HepG2 (cell line): ENCODE results near the gene AURKA. TPM values are rescaled to one million over a fixed set of nuclear protein-coding genes. Genes with fewer than 3 reads are reported as not detected.
A peak's percentile ranks its signal among the peaks of the same experiment; 100 is the strongest.

Source experiments
- DR1 ChIP-seq: sonication (generic); formaldehyde crosslinking; IDR thresholded peaks from 2 replicates; pipeline ENCODE4 v1.8.0; 2021; ENCODE audit warnings: mild to moderate bottlenecking, missing genetic modification reagents, inconsistent platforms
- ERF ChIP-seq: IDR thresholded peaks from 2 replicates; pipeline ENCODE4 v1.6.1; 2018; ENCODE audit warnings: missing biosample characterization, missing genetic modification reagents
- GPN1 ChIP-seq: sonication (generic); formaldehyde crosslinking; IDR thresholded peaks from 2 replicates; pipeline ENCODE4 v1.5.1; 2020; ENCODE audit warnings: missing genetic modification reagents, borderline replicate concordance
- HDAC6 ChIP-seq: fragments of 200-600 bp; sonication (generic); IDR thresholded peaks from 2 replicates; pipeline ENCODE4 v1.7.0; 2017; ENCODE audit warnings: mild to moderate bottlenecking, antibody characterized with exemption, low read length, low read depth
- HES4 ChIP-seq: sonication (generic); formaldehyde crosslinking; IDR thresholded peaks from 2 replicates; pipeline ENCODE4 v1.9.0; 2021; ENCODE audit warnings: mild to moderate bottlenecking, missing genetic modification reagents, borderline replicate concordance
- HOXA7 ChIP-seq: sonication (generic); formaldehyde crosslinking; IDR thresholded peaks from 2 replicates; pipeline ENCODE4 v1.8.1; 2022; ENCODE audit warnings: mild to moderate bottlenecking, missing genetic modification reagents, moderate library complexity
- KLF15 ChIP-seq: sonication (generic); formaldehyde crosslinking; IDR thresholded peaks from 2 replicates; pipeline ENCODE4 v1.8.1; 2023; ENCODE audit warnings: borderline replicate concordance, mild to moderate bottlenecking, inconsistent platforms, missing genetic modification reagents, mixed read lengths
- MED1 ChIP-seq: sonication (generic); formaldehyde crosslinking; IDR thresholded peaks from 2 replicates; pipeline ENCODE4 v1.4.0; 2020; ENCODE audit warnings: missing genetic modification reagents
- MIXL1 ChIP-seq: IDR thresholded peaks from 2 replicates; pipeline ENCODE4 v1.6.1; 2016
- RBM39 ChIP-seq: fragments of 200-400 bp; formaldehyde crosslinking; IDR thresholded peaks from one replicate; pipeline ENCODE4 v1.6.1; 2018; ENCODE audit warnings: antibody characterized with exemption, mild to moderate bottlenecking, low read depth, low read length; ENCODE audit not compliant: poor library complexity, severe bottlenecking
- REPIN1 ChIP-seq: sonication (generic); formaldehyde crosslinking; IDR thresholded peaks from 2 replicates; pipeline ENCODE4 v1.8.0; 2022; ENCODE audit warnings: missing genetic modification reagents, low read depth, mild to moderate bottlenecking, borderline replicate concordance
- TBX2 ChIP-seq: sonication (generic); formaldehyde crosslinking; IDR thresholded peaks from 2 replicates; pipeline ENCODE4 v1.5.0; 2020; ENCODE audit warnings: missing genetic modification reagents, mild to moderate bottlenecking, borderline replicate concordance
- TGIF2 ChIP-seq: IDR thresholded peaks from 2 replicates; pipeline ENCODE4 v1.6.1; 2016; ENCODE audit warnings: control low read depth, missing compliant biosample characterization
- ZNF121 ChIP-seq: sonication (generic); formaldehyde crosslinking; IDR thresholded peaks from 2 replicates; pipeline ENCODE4 v1.5.0; 2020; ENCODE audit warnings: mild to moderate bottlenecking, missing genetic modification reagents
- ZNF274 ChIP-seq: sonication (generic); formaldehyde crosslinking; IDR thresholded peaks from 2 replicates; pipeline ENCODE4 v1.5.1; 2020; ENCODE audit warnings: mild to moderate bottlenecking, missing genetic modification reagents
- ZNF317 ChIP-seq: sonication (generic); formaldehyde crosslinking; IDR thresholded peaks from 2 replicates; pipeline ENCODE4 v1.5.0; 2020; ENCODE audit warnings: mild to moderate bottlenecking, missing genetic modification reagents
- ZNF430 ChIP-seq: sonication (generic); formaldehyde crosslinking; IDR thresholded peaks from 2 replicates; pipeline ENCODE4 v1.9.0; 2021; ENCODE audit warnings: mild to moderate bottlenecking, missing genetic modification reagents
- ZNF441 ChIP-seq: sonication (generic); formaldehyde crosslinking; IDR thresholded peaks from 2 replicates; pipeline ENCODE4 v1.7.0; 2021; ENCODE audit warnings: missing genetic modification reagents, borderline replicate concordance
- ZNF558 ChIP-seq: sonication (generic); formaldehyde crosslinking; IDR thresholded peaks from 2 replicates; pipeline ENCODE4 v1.9.0; 2022; ENCODE audit warnings: mild to moderate bottlenecking, missing genetic modification reagents, borderline replicate concordance
- ZNF749 ChIP-seq: sonication (generic); formaldehyde crosslinking; IDR thresholded peaks from 2 replicates; pipeline ENCODE4 v1.8.0; 2022; ENCODE audit warnings: mild to moderate bottlenecking, missing genetic modification reagents, moderate library complexity, borderline replicate concordance
- polyA plus RNA-seq, 8 experiments: library from polyadenylated mRNA; depleted of rRNA in 3 of 8; stranded (reverse) in 7 of 8; unstranded in 1 of 8; fragments of >200 nt; fragmentation: Illumina TruSeq in 4 of 8; extraction: Trizol in 4 of 8; gene quantifications; 2 replicates each; pipeline versions ENCODE4 v1.2.1 to v1.2.3, GENCODE V29; 2011 to 2016; ENCODE audit warnings: low read depth in 4 of 8, missing spikeins in 1 of 8, mixed read lengths in 1 of 8; ENCODE audit not compliant: insufficient read depth in 1 of 8
- total RNA-seq, 5 experiments: library from RNA; depleted of rRNA; stranded (reverse); fragments of >200 nt; fragmentation: Illumina TruSeq; extraction: Trizol; gene quantifications; 2 replicates each; pipeline ENCODE4 v1.2.3, GENCODE V29; 2016; ENCODE audit warnings: low read depth in 1 of 5
- TF ChIP-seq, protein P1 (sequence below): sonication (generic); formaldehyde crosslinking; IDR thresholded peaks from 2 replicates; pipeline ENCODE4 v1.4.0; 2020; ENCODE audit warnings: mild to moderate bottlenecking, missing genetic modification reagents, borderline replicate concordance
- TF ChIP-seq, protein P2 (sequence below): IDR thresholded peaks from 2 replicates; pipeline ENCODE4 v1.6.1; 2012; ENCODE audit warnings: low read depth, low read length, improper control_type of control experiment
- TF ChIP-seq, protein P3 (sequence below): sonication (generic); formaldehyde crosslinking; IDR thresholded peaks from 2 replicates; pipeline ENCODE4 v1.5.0; 2020; ENCODE audit warnings: missing genetic modification reagents
- TF ChIP-seq, protein P4 (sequence below): sonication (generic); formaldehyde crosslinking; IDR thresholded peaks from 2 replicates; pipeline ENCODE4 v1.8.1; 2023; ENCODE audit warnings: missing genetic modification reagents, mild to moderate bottlenecking, borderline replicate concordance

Gene AURKA
- total and polyA plus RNA-seq, 2 of the 13 experiments (the other 11 are each of a cell fraction or from before 2014, with no cell fraction given) = 96.4 to 224 TPM

DNA sequence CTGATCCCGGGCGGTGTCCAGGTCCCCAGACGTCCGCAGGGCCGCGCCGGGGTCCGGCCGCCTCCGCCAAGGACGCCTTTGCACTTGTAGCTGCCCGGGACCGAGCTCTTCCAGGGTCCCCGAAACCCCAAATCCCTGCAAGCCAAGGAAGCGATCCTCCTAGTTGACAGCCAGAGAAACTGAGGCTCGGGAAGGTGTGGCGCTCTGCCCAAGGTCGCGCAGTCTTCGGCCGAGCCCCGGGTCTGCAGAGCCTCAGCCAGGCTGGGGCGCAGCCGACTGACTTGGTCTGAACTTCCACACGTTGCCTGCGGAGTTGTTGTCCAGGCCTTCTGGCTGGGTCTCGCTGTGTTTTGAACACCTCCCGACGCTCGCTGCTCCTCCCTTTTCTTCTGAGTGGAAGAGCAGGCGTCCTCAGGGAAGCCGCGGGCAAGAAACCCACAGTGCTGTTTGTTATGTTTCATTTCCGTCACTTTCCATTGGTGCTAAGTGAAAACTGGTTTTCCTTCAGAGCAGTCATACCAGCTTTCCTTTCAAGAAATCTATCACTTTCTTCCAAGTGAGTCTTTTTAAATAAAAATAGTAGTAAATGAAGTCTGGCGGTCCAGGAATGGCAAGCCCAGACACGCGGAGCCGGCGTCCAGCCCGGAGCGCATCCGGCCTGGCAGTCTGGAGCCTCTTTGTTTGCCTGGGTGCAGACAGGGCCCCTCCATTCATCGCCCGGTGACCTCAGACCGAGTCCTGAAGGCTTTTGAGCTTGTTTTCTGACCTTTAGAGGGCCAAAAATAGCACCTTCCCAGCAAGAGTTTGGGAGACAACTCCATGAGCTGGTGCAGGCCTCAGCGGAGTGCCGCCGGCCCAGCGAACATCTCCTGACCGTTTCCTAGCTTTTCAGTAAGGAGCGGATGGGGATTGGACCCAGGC is 32.5 kb downstream of the AURKA start (continued):
- TF ChIP-seq ZNF121 (CRISPR knock-in tag) (peak; percentile 8; the same call in 1 of the 2 replicates), MED1 (CRISPR knock-in tag) (peak; percentile 41; the same call in 1 of the 2 replicates), HDAC6 (no peak), ZNF274 (CRISPR knock-in tag) (peak; percentile 65; the same call in 1 of the 2 replicates), ZNF441 (peak; percentile 40), GPN1 (no peak), KLF15 (CRISPR knock-in tag) (0 out of 2 replicates have a peak, but pooled peaks have one; percentile 9), REPIN1 (CRISPR knock-in tag) (peak; percentile 76; the same call in 1 of the 2 replicates), RBM39 (peak; percentile 72), DR1 (CRISPR knock-in tag) (peak; percentile 26; the same call in 1 of the 2 replicates), ZNF749 (CRISPR knock-in tag) (0 out of 2 replicates have a peak, but pooled peaks have one; percentile 42), ZNF430 (CRISPR knock-in tag) (peak; percentile 35; the same call in 1 of the 2 replicates), TBX2 (CRISPR knock-in tag) (peak; percentile 73; the same call in 1 of the 2 replicates), ERF (CRISPR knock-in tag) (peak; percentile 44; the same call in 1 of the 2 replicates), ZNF558 (peak; percentile 35; the same call in 1 of the 2 replicates), HOXA7 (CRISPR knock-in tag) (no peak), HES4 (CRISPR knock-in tag) (0 out of 2 replicates have a peak, but pooled peaks have one; percentile 13), MIXL1 (CRISPR knock-in tag) (no peak), ZNF317 (CRISPR knock-in tag) (0 out of 2 replicates have a peak, but pooled peaks have one; percentile 39), TGIF2 (CRISPR knock-in tag) (peak; percentile 49)
- TF ChIP-seq, protein P1, sequence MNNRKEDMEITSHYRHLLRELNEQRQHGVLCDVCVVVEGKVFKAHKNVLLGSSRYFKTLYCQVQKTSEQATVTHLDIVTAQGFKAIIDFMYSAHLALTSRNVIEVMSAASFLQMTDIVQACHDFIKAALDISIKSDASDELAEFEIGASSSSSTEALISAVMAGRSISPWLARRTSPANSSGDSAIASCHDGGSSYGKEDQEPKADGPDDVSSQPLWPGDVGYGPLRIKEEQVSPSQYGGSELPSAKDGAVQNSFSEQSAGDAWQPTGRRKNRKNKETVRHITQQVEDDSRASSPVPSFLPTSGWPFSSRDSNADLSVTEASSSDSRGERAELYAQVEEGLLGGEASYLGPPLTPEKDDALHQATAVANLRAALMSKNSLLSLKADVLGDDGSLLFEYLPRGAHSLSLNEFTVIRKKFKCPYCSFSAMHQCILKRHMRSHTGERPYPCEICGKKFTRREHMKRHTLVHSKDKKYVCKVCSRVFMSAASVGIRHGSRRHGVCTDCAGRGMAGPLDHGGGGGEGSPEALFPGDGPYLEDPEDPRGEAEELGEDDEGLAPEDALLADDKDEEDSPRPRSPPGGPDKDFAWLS = peak; percentile 26; the same call in 1 of the 2 replicates
- TF ChIP-seq, protein P2, sequence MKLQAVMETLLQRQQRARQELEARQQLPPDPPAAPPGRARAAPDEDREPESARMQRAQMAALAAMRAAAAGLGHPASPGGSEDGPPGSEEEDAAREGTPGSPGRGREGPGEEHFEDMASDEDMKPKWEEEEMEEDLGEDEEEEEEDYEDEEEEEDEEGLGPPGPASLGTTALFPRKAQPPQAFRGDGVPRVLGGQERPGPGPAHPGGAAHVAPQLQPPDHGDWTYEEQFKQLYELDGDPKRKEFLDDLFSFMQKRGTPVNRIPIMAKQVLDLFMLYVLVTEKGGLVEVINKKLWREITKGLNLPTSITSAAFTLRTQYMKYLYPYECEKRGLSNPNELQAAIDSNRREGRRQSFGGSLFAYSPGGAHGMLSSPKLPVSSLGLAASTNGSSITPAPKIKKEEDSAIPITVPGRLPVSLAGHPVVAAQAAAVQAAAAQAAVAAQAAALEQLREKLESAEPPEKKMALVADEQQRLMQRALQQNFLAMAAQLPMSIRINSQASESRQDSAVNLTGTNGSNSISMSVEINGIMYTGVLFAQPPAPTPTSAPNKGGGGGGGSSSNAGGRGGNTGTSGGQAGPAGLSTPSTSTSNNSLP = no peak
- TF ChIP-seq, protein P3, sequence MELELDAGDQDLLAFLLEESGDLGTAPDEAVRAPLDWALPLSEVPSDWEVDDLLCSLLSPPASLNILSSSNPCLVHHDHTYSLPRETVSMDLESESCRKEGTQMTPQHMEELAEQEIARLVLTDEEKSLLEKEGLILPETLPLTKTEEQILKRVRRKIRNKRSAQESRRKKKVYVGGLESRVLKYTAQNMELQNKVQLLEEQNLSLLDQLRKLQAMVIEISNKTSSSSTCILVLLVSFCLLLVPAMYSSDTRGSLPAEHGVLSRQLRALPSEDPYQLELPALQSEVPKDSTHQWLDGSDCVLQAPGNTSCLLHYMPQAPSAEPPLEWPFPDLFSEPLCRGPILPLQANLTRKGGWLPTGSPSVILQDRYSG (CRISPR knock-in tag) = peak; percentile 78; the same call in 1 of the 2 replicates
- TF ChIP-seq, protein P4, sequence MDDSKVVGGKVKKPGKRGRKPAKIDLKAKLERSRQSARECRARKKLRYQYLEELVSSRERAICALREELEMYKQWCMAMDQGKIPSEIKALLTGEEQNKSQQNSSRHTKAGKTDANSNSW (CRISPR knock-in tag) = peak; percentile 61; the same call in 1 of the 2 replicates
